H1 (cell line): Measurements from ENCODE around the gene TMEM266. TPM values are rescaled to one million over a fixed set of nuclear protein-coding genes. Genes with fewer than 3 reads are reported as not detected.

Source experiments
- CTCF ChIA-PET: fragments of 300-600 bp; sonication (Branson Sonifier 250); formaldehyde crosslinking; loops from one replicate; lab custom pipeline; 2021; ENCODE audit not compliant: partially characterized antibody; lab: Charles Lee
- POLR2A ChIA-PET: fragments of 300-600 bp; sonication (Branson Sonifier 250); formaldehyde crosslinking; loops from one replicate; lab custom pipeline; 2021; ENCODE audit warnings: inconsistent platforms; ENCODE audit not compliant: partially characterized antibody; lab: Charles Lee
- DNase-seq, 2 experiments: peaks; one replicate each; pipeline versions ENCODE4 v3.0.0 to v3.0.0-alpha.2; 2010 to 2022; ENCODE audit warnings: low spot score in 2 of 2, low read depth in 1 of 2, mixed read lengths in 1 of 2
- FAIRE-seq: peaks from 2 replicates; lab custom pipeline; 2011; peaks lifted over from hg19 to GRCh38; lab: Jason Lieb, UNC
- H2AFZ ChIP-seq: 2 replicates; pipeline ENCODE4 v1.8.1; 2012; ENCODE audit warnings: low read length, inconsistent platforms
- H2AK5ac ChIP-seq: 2 replicates; pipeline ENCODE4 v1.6.1; 2013; ENCODE audit warnings: low read depth, low read length
- H2BK120ac ChIP-seq: replicated peaks from 2 replicates; pipeline ENCODE3; 2013; ENCODE audit warnings: low read depth, low read length, inconsistent platforms
- H2BK12ac ChIP-seq: 2 replicates; pipeline ENCODE4 v1.6.1; 2013; ENCODE audit warnings: low read depth, low read length
- H2BK15ac ChIP-seq: 2 replicates; pipeline ENCODE4 v1.6.1; 2013; ENCODE audit warnings: low read length
- H2BK20ac ChIP-seq: 2 replicates; pipeline ENCODE4 v1.6.1; 2013; ENCODE audit warnings: low read length
- H2BK5ac ChIP-seq: 2 replicates; pipeline ENCODE4 v1.6.1; 2013; ENCODE audit warnings: low read depth, low read length
- H3K14ac ChIP-seq: 2 replicates; pipeline ENCODE4 v1.6.1; 2013; ENCODE audit warnings: inconsistent platforms; ENCODE audit not compliant: insufficient read length
- H3K18ac ChIP-seq: 2 replicates; pipeline ENCODE4 v1.6.1; 2013; ENCODE audit warnings: low read length; ENCODE audit errors: extremely low read depth
- H3K23ac ChIP-seq: 2 replicates; pipeline ENCODE4 v1.6.1; 2013; ENCODE audit warnings: inconsistent platforms; ENCODE audit not compliant: insufficient read length
- H3K23me2 ChIP-seq: 2 replicates; pipeline ENCODE4 v1.6.1; 2013; ENCODE audit warnings: low read depth, low read length
- H3K27ac ChIP-seq: 2 replicates; pipeline ENCODE4 v1.6.1; 2011; ENCODE audit warnings: low read depth, low read length, inconsistent platforms
- H3K27me3 ChIP-seq, 4 experiments: replicated peaks in 1 of 4; 1 replicate in 1 of 4; 2 replicates in 3 of 4; pipeline versions ENCODE4 v1.6.1 to v1.8.1; 2011 to 2013; ENCODE audit warnings: low read length in 3 of 4, mild to moderate bottlenecking in 3 of 4, inconsistent platforms in 2 of 4, mixed read lengths in 2 of 4, moderate library complexity in 1 of 4; ENCODE audit not compliant: control insufficient read depth in 3 of 4, insufficient read depth in 3 of 4; ENCODE audit errors: extremely low read depth in 1 of 4
- H3K36me3 ChIP-seq, 4 experiments: 2 replicates each; pipeline versions ENCODE4 v1.6.1 to v1.8.1; 2011 to 2013; ENCODE audit warnings: mild to moderate bottlenecking in 4 of 4, low read length in 3 of 4, moderate library complexity in 2 of 4, control low read depth in 1 of 4, inconsistent platforms in 1 of 4; ENCODE audit not compliant: insufficient read depth in 4 of 4, control insufficient read depth in 2 of 4
- H3K4ac ChIP-seq: replicated peaks from 2 replicates; pipeline ENCODE3; 2013; ENCODE audit warnings: low read length, low read depth, mixed read lengths, inconsistent platforms; ENCODE audit not compliant: insufficient read length
- H3K4me1 ChIP-seq, 4 experiments: replicated peaks in 1 of 4; 1 replicate in 1 of 4; 2 replicates in 3 of 4; pipeline versions ENCODE4 v1.6.1 to v1.8.1; 2011 to 2013; ENCODE audit warnings: low read length in 3 of 4, inconsistent platforms in 2 of 4, mixed read lengths in 1 of 4; ENCODE audit not compliant: insufficient read depth in 4 of 4, control insufficient read depth in 3 of 4
- H3K4me2 ChIP-seq, 2 experiments: 2 replicates each; pipeline versions ENCODE4 v1.6.1 to v1.8.1; 2011 to 2013; ENCODE audit warnings: low read depth in 2 of 2, low read length in 2 of 2, control low read depth in 1 of 2, inconsistent platforms in 1 of 2, mild to moderate bottlenecking in 1 of 2; ENCODE audit not compliant: insufficient read depth in 1 of 2
- H3K4me3 ChIP-seq, 4 experiments: fragments of 200-600, 300-600 bp in 1 of 4; sonication (generic), shearing (Covaris generic), sonication (Bioruptor Twin) in 1 of 4; 2 replicates each; pipeline versions ENCODE4 v1.5.1 to v1.8.1; 2011 to 2016; ENCODE audit warnings: low read length in 4 of 4, low read depth in 3 of 4, control low read depth in 2 of 4, inconsistent platforms in 2 of 4, mild to moderate bottlenecking in 2 of 4, mixed read lengths in 1 of 4, moderate library complexity in 1 of 4; ENCODE audit not compliant: insufficient read depth in 2 of 4; ENCODE audit errors: extremely low read depth in 1 of 4
- H3K56ac ChIP-seq: replicated peaks from 2 replicates; pipeline ENCODE3; 2013; ENCODE audit warnings: low read depth, mild to moderate bottlenecking, mixed read lengths, low read length, inconsistent platforms; ENCODE audit not compliant: insufficient read length
- H3K79me1 ChIP-seq: 2 replicates; pipeline ENCODE4 v1.6.1; 2013; ENCODE audit warnings: low read depth, low read length, control low read depth
- H3K79me2 ChIP-seq, 2 experiments: 2 replicates each; pipeline versions ENCODE4 v1.6.1 to v1.8.1; 2012 to 2013; ENCODE audit warnings: low read length in 2 of 2, mild to moderate bottlenecking in 2 of 2, inconsistent platforms in 1 of 2; ENCODE audit not compliant: insufficient read depth in 2 of 2, control insufficient read depth in 1 of 2
- H3K9ac ChIP-seq, 4 experiments: replicated peaks in 1 of 4; 1 replicate in 1 of 4; 2 replicates in 3 of 4; pipeline versions ENCODE4 v1.6.1 to v1.8.1; 2011 to 2013; ENCODE audit warnings: low read depth in 3 of 4, low read length in 3 of 4, control low read depth in 2 of 4, mild to moderate bottlenecking in 2 of 4, moderate library complexity in 2 of 4, inconsistent platforms in 1 of 4; ENCODE audit errors: extremely low read depth in 1 of 4
- H3K9me3 ChIP-seq, 2 experiments: 2 replicates each; pipeline versions ENCODE4 v1.6.1 to v1.8.1; 2012 to 2013; ENCODE audit warnings: mild to moderate bottlenecking in 2 of 2, moderate library complexity in 2 of 2, control low read depth in 1 of 2, inconsistent platforms in 1 of 2, low read depth in 1 of 2, low read length in 1 of 2, mixed read lengths in 1 of 2; ENCODE audit not compliant: insufficient read depth in 2 of 2
- H4K20me1 ChIP-seq, 2 experiments: replicated peaks in 1 of 2; 2 replicates each; pipeline versions ENCODE3 to v1.8.1; 2011 to 2013; ENCODE audit warnings: inconsistent platforms in 2 of 2, low read length in 2 of 2, mild to moderate bottlenecking in 1 of 2; ENCODE audit not compliant: insufficient read depth in 2 of 2, control insufficient read depth in 1 of 2
- H4K5ac ChIP-seq: 2 replicates; pipeline ENCODE4 v1.6.1; 2013; ENCODE audit warnings: low read length, low read depth, mixed read lengths, inconsistent platforms; ENCODE audit not compliant: insufficient read length
- H4K8ac ChIP-seq: 2 replicates; pipeline ENCODE4 v1.8.0; 2013; ENCODE audit warnings: mild to moderate bottlenecking, moderate library complexity, low read length, inconsistent platforms; ENCODE audit not compliant: insufficient read depth; ENCODE audit errors: extremely low read depth
- H4K91ac ChIP-seq: replicated peaks from 2 replicates; pipeline ENCODE3; 2013; ENCODE audit warnings: low read length, mixed read lengths, inconsistent platforms; ENCODE audit not compliant: insufficient read length
- ASH2L ChIP-seq: fragments of 200-600, 300-600 bp; sonication (generic); IDR thresholded peaks from one replicate; pipeline ENCODE4 v1.7.1; 2017; ENCODE audit warnings: low read length
- CHD2 ChIP-seq: IDR thresholded peaks from 2 replicates; pipeline ENCODE4 v1.6.1; 2012; ENCODE audit warnings: low read length, improper control_type of control experiment
- CREB1 ChIP-seq: IDR thresholded peaks from 2 replicates; pipeline ENCODE4 v1.6.1; 2012; ENCODE audit warnings: inconsistent platforms
- E2F6 ChIP-seq: IDR thresholded peaks from 2 replicates; pipeline ENCODE4 v1.6.1; 2012; ENCODE audit warnings: inconsistent platforms
- JUND ChIP-seq: IDR thresholded peaks from 2 replicates; pipeline ENCODE4 v1.6.1; 2011; ENCODE audit warnings: mild to moderate bottlenecking, improper control_type of control experiment, low read length
- MAFK ChIP-seq: IDR thresholded peaks from 2 replicates; pipeline ENCODE4 v1.6.1; 2012; ENCODE audit warnings: low read depth, mild to moderate bottlenecking, improper control_type of control experiment, low read length
- RNF2 ChIP-seq: fragments of 200-900, 300-1000 bp; sonication (generic); IDR thresholded peaks from 2 replicates; pipeline ENCODE4 v1.7.1; 2016; ENCODE audit warnings: borderline replicate concordance, low read depth, mild to moderate bottlenecking, antibody characterized with exemption, low read length; ENCODE audit not compliant: poor library complexity, severe bottlenecking; ENCODE audit errors: missing control alignments
- RXRA ChIP-seq: IDR thresholded peaks from 2 replicates; pipeline ENCODE4 v1.6.1; 2011; ENCODE audit warnings: low read depth, mild to moderate bottlenecking, low read length, moderate library complexity; ENCODE audit not compliant: insufficient read depth
- SAP30 ChIP-seq: fragments of 300-600 bp; sonication (generic); IDR thresholded peaks from 2 replicates; pipeline ENCODE4 v1.7.1; 2012; ENCODE audit warnings: low read length, moderate library complexity, mild to moderate bottlenecking, inconsistent platforms; ENCODE audit not compliant: insufficient read depth, insufficient replicate concordance
- SIX5 ChIP-seq: IDR thresholded peaks from 2 replicates; pipeline ENCODE4 v1.6.1; 2011; ENCODE audit warnings: mild to moderate bottlenecking, low read depth, low read length
- TEAD4 ChIP-seq: IDR thresholded peaks from 2 replicates; pipeline ENCODE4 v1.6.1; 2012; ENCODE audit warnings: low read depth, low read length, inconsistent platforms, mixed read lengths
- WGBS, 2 experiments: shearing (Covaris generic) in 1 of 2; methylation state at CpG; one replicate each; pipeline versions ENCODE4 v1.1.6 to v1.1.7; 2013 to 2015; ENCODE audit warnings: low lambda C conversion rate in 2 of 2, mixed read lengths in 2 of 2, inconsistent platforms in 1 of 2, low coverage in 1 of 2, missing lambda C conversion rate in 1 of 2; ENCODE audit not compliant: insufficient replicate concordance in 2 of 2, insufficient coverage in 1 of 2, insufficient read length in 1 of 2; ENCODE audit errors: extremely low coverage in 1 of 2, missing lambda C conversion rate in 1 of 2; 5-methylcytosine and 5-hydroxymethylcytosine counted together
- polyA plus RNA-seq, 7 experiments: library from polyadenylated mRNA; depleted of rRNA in 3 of 7; stranded (reverse) in 5 of 7; unstranded in 2 of 7; fragments of >200 nt in 5 of 7; fragments of 200-250 nt in 2 of 7; gene quantifications; 1 replicate in 5 of 7; 2 replicates in 1 of 7; 4 replicates in 1 of 7; pipeline versions ENCODE4 v1.2.1 to v1.2.3, GENCODE V29; 2011 to 2013; ENCODE audit warnings: missing spikeins in 2 of 7, mixed read lengths in 2 of 7
- total RNA-seq: library from RNA; stranded (reverse); fragmentation: NEBNext Ultra II Directional; extraction: Animal tissue kit (Norgen Biotek cat#: 25700); gene quantifications from 2 replicates; pipeline ENCODE4 v1.2.1, GENCODE V29; 2021

The TMEM266 gene
- total and polyA plus RNA-seq, 2 of the 8 experiments (the other 6 are each of a cell fraction or from before 2014, with no cell fraction given), result 2.6 TPM

- Histone ChIP-seq H3K23ac (no peak overlapping the region), H4K8ac (no peak overlapping the region), H3K18ac (peak overlapping the region; percentile 75; the same call in 1 of the 2 replicates), H2BK120ac (no peak overlapping the region), H4K5ac (no peak overlapping the region), H2AFZ (peak overlapping the region; percentile 74), H3K9ac (no peak overlapping the region), H3K79me2 (no peaks in the 10 kb centered on the region), H3K4ac (no peak overlapping the region), H3K27me3 (no peaks in the 10 kb centered on the region; a peak in 1 of 7 replicates), H3K4me3 (peak overlapping the region in 2 of 4 experiments; percentile 2 to 8; a peak in 2 of 8 replicates), H3K9me3 (no peaks in the 10 kb centered on the region), H3K4me2 (peak overlapping the region; percentile 6 to 54), H4K91ac (peak overlapping the region; percentile 45), H4K20me1 (no peaks in the 10 kb centered on the region), H3K36me3 (no peaks in the 10 kb centered on the region), H3K79me1 (no peaks in the 10 kb centered on the region), H2BK5ac (peak overlapping the region; percentile 64), H3K27ac (no peak overlapping the region), H2BK15ac (0 out of 2 replicates have a peak overlapping the region, but pooled peaks have one; percentile 74), H2BK12ac (peak overlapping the region; percentile 75; the same call in 1 of the 2 replicates), H2AK5ac (no peak overlapping the region), H2BK20ac (no peak overlapping the region), H3K56ac (no peak overlapping the region), H3K14ac (no peak overlapping the region), H3K4me1 (peaks cover 5 to 12% (median 7%) of the 10 kb centered on the region in 4 experiments), H3K23me2 (no peaks in the 10 kb centered on the region)
- DNase-seq (peak; percentile 65 to 94), FAIRE-seq (peak; percentile 52)
- ChIA-PET CTCF (interaction anchor here (0.7 to 10.3 kb wide), 49 partner anchors 12 to 442 kb away, joined by 3 to 164 read pairs (median 4); partner anchors contain the start of gene TMEM266), POLR2A (interaction anchor here (0.7 to 2.5 kb wide), 5 partner anchors 9 to 80 kb away, joined by 3 to 15 read pairs (median 8); partner anchors contain the start of gene TMEM266)
- WGBS, 2 experiments, result 27% methylated on average over 16 of the region's 16 CpGs; no CpG with 5 or more reads in 1 of the 2 experiments
- TF ChIP-seq MAFK (no peak), SAP30 (no peak), ASH2L (no peak), SIX5 (no peak), RXRA (no peak), JUND (0 out of 2 replicates have a peak, but pooled peaks have one; percentile 35), RNF2 (no peak), TEAD4 (no peak), E2F6 (no peak), CHD2 (no peak), CREB1 (peak; percentile 49; the same call in 1 of the 2 replicates)
These were observed 79.7 kb downstream of the TMEM266 start for GRCh38 chr15:76139368-76140073.
